ENCODE measurements around the gene IRGQ.
"Not testable (repeated sequence)": the region's sequence is repeated elsewhere in the genome, so short reads cannot be mapped to it uniquely, and the experiment has no call there.

Gene IRGQ

GRCh38 chr19:43599635-43600295, 3.8 kb upstream of the IRGQ start:
- DNase-seq (ENCODE audit: insufficient read length, low spot score) (no peak), FAIRE-seq (no peak)

DNA sequence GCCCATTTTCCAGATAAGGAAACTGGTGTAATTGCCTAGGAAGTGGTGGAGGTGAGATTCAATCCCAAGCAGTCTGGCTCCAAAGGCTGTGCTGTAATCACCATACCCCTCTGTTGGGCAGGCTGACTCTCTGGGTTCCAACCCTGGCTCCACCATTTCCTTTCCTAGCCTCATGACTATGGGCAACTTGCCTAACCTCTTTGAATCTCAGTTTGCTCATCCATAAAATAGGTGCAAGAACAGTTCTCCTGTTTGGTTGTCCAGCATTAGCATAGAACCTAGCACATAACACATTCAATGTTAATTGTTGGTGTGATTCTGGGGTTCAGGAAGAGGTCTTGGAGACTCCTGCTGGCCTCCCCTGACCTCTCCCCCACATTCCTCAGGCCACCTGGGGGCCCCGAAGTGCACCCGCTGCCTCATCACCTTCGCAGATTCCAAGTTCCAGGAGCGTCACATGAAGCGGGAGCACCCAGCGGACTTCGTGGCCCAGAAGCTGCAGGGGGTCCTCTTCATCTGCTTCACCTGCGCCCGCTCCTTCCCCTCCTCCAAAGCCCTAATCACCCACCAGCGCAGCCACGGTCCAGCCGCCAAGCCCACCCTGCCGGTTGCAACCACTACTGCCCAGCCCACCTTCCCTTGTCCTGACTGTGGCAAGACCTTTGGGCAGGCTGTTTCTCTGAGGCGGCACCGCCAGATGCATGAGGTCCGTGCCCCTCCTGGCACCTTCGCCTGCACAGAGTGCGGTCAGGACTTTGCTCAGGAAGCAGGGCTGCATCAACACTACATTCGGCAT, 2.7 kb upstream of the IRGQ start:
- no peak for DNase-seq (ENCODE audit: insufficient read length, low spot score)
- no peak for FAIRE-seq

DNA sequence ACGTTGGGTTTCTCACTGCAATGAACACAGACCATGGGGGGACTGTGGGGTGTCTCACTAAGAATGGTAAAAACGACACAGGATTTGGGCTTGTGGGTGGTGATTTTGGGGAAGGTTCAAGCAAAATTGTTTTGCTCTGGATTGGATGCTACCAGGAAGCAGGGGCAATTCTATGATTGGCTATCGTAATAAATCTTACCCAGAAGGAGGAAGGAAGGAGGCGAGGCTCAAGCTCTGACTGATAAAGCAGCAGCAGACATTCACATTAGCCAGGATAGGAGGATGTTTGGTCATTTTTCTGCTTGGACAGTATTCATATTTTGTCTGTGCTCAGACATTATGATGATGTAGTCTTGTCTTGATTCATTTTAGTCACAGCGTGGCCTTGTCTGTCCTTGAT, 1.9 kb upstream of the IRGQ start:
- DNase-seq (ENCODE audit: insufficient read length, low spot score) = no peak
- no peak for FAIRE-seq

- DNase-seq (ENCODE audit: insufficient read length, low spot score) (no peak), FAIRE-seq (no peak)
Measured at GRCh38 chr19:43596842-43597461, 1.0 kb upstream of the IRGQ start.

- FAIRE-seq = no peak
- no peak for DNase-seq (ENCODE audit: insufficient read length, low spot score)
Measured at GRCh38 chr19:43595605-43595998, 332 bp downstream of the IRGQ start.

- DNase-seq (ENCODE audit: insufficient read length, low spot score) = peak; percentile 41
- FAIRE-seq = no peak
Measured at GRCh38 chr19:43594710-43595604, 977 bp downstream of the IRGQ start.

DNA sequence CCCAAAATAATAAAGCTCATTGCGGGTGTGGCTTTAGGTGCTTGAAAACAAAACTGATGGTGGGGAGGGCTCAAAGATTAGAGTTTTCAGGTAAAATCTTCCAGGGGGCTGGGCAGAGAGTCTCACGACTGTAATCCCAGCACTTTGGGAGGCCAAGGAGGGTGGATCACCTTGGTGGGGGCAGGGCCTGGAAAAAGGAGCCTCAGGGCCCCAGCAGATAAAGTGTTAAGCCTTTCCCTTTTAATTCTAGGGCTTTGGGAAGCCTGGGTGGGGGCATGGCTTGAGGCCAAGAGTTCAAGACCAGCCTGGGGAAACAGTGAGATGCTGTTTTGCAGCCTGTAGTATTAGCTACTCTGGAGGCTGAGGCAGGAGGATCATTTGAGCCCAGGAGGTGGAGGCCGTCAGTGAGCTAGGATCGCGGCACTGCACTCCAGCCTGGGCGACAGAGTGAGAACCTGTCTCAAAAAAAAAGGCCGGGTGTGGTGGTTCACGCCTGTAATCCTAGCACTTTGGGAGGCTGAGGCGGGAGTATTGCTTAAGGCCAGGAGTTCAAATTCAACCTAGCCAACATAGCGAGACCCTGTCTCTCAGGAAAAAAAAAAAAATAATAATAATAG, 1.7 kb downstream of the IRGQ start:
- FAIRE-seq = no peak
- no peak for DNase-seq (ENCODE audit: insufficient read length, low spot score)

- FAIRE-seq (no peak), DNase-seq (ENCODE audit: insufficient read length, low spot score) (no peak)
Measured at GRCh38 chr19:43592800-43593350, 3.1 kb downstream of the IRGQ start.

GRCh38 chr19:43591904-43592772, 3.8 kb downstream of the IRGQ start:
- no peak for FAIRE-seq
- DNase-seq (ENCODE audit: insufficient read length, low spot score) = no peak

- no peak for FAIRE-seq
- DNase-seq (ENCODE audit: insufficient read length, low spot score) = no peak
Measured at GRCh38 chr19:43589678-43590077, 6.3 kb downstream of the IRGQ start.

DNA sequence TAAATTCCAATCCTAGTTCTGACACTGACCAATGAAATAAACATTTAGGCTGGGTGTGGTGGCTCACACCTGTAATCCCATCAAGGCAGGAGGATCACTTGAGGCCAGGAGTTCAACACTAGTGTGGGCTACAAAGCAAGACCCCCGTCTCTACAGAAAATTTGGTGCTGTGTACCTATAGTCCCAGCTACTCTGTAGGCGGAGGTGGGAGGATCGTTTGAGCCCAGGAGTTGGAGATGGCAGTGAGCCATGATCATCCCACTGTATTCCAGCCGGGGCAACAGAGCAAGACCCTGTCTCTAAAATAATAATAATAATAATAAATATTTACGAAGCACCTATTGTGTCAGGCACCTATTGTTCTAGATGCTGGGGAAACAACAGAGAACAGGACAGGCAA, 6.7 kb downstream of the IRGQ start:
- DNase-seq (ENCODE audit: insufficient read length, low spot score) = no peak
- no peak for FAIRE-seq

GRCh38 chr19:43587029-43587428, 8.9 kb downstream of the IRGQ start:
- not testable (repeated sequence) for FAIRE-seq; DNase-seq (ENCODE audit: insufficient read length, low spot score)

- DNase-seq (ENCODE audit: insufficient read length, low spot score) = no peak
- FAIRE-seq = no peak
Measured at GRCh38 chr19:43586346-43586745, 9.6 kb downstream of the IRGQ start.

- no peak for DNase-seq (ENCODE audit: insufficient read length, low spot score)
- no peak for FAIRE-seq
Measured at GRCh38 chr19:43584484-43584883, 11.4 kb downstream of the IRGQ start.

GRCh38 chr19:43582495-43582894, 13.4 kb downstream of the IRGQ start:
- FAIRE-seq (no peak), DNase-seq (ENCODE audit: insufficient read length, low spot score) (no peak)

- FAIRE-seq = no peak
- no peak for DNase-seq (ENCODE audit: insufficient read length, low spot score)
Measured at GRCh38 chr19:43581467-43581866, 14.5 kb downstream of the IRGQ start.

GRCh38 chr19:43578787-43579186, 17.1 kb downstream of the IRGQ start:
- DNase-seq (ENCODE audit: insufficient read length, low spot score) (no peak), FAIRE-seq (no peak)

GRCh38 chr19:43575955-43576878, 19.7 kb downstream of the IRGQ start:
- FAIRE-seq (no peak), DNase-seq (ENCODE audit: insufficient read length, low spot score) (no peak)

Data from HTR-8/SVneo (cell line).